Measurements from ENCODE around the gene JAKMIP2. TPM values are rescaled to one million over a fixed set of nuclear protein-coding genes. Genes with fewer than 3 reads are reported as not detected.

The JAKMIP2 gene
- total and polyA plus RNA-seq, 10 of the 15 experiments (the other 5 are each of a cell fraction or from before 2014, with no cell fraction given), result 0.51 to 1.8 (median 0.89) TPM

GRCh38 chr5:147644460-147644859 lies 138.1 kb downstream of the JAKMIP2 start:
- no peaks in the 10 kb centered on the region for H3K9me3 ChIP-seq (replicated peaks; ENCODE audit: control insufficient read depth, insufficient read depth, low read length)
- 72% methylated on average over 1 of the region's 1 CpG for WGBS (ENCODE audit: insufficient coverage, insufficient replicate concordance, low lambda C conversion rate, missing lambda C conversion rate)
- no peak overlapping the region for H3K9ac ChIP-seq (ENCODE audit: control insufficient read depth, insufficient read depth, low read length)
- CTCF ChIA-PET, result no interaction called here
- RAD21 ChIA-PET (ENCODE audit: unreplicated experiment), result no interaction called here
- no peak for DNase-seq (ENCODE audit: low read depth, low spot score)
- SMC1A ChIA-PET (ENCODE audit: uncharacterized antibody, unreplicated experiment), result no interaction called here
- in situ Hi-C loops (cut with MboI) (no loop called here), intact Hi-C loops (cut with micrococcal nuclease; ENCODE audit: unreplicated experiment) (no loop called here)
- H2AFZ ChIP-seq (ENCODE audit: control insufficient read depth, low read depth, low read length), result no peak overlapping the region
- no TSS peak for BruUV-seq (replicated peaks)
- no peaks in the 10 kb centered on the region for H3K27me3 ChIP-seq (replicated peaks in 1 of 2; ENCODE audit: control insufficient read depth in 2 of 2, insufficient read depth in 2 of 2, low read length in 1 of 2)
- FAIRE-seq, result no peak
- no peaks in the 10 kb centered on the region for H3K4me1 ChIP-seq (ENCODE audit: control insufficient read depth, insufficient read depth, low read length)
- no peak overlapping the region for H3K27ac ChIP-seq (ENCODE audit: control insufficient read depth, insufficient read depth)
- H3K4me3 ChIP-seq, result no peak overlapping the region
- no peaks in the 10 kb centered on the region for H3K79me2 ChIP-seq (ENCODE audit: control insufficient read depth, insufficient read depth, low read length)
- POLR2A ChIA-PET, result no interaction called here
- no peak overlapping the region for H3K4me2 ChIP-seq (ENCODE audit: control insufficient read depth, insufficient read depth)
- no peaks in the 10 kb centered on the region for H4K20me1 ChIP-seq (ENCODE audit: control insufficient read depth, insufficient read depth)
- H3K36me3 ChIP-seq (ENCODE audit: control insufficient read depth in 2 of 2, insufficient read depth in 2 of 2, low read length in 1 of 2), result no peaks in the 10 kb centered on the region
- ATAC-seq, result no peak
- TF ChIP-seq FOXM1 (IDR thresholded peaks at IDR 0.05; ENCODE audit: low read depth, low read length) (no peak), SMARCA5 (IDR thresholded peaks at IDR 0.05) (no peak), SUZ12 (IDR thresholded peaks at IDR 0.05; ENCODE audit: unreplicated experiment) (no peak), ZBTB40 (IDR thresholded peaks at IDR 0.05; ENCODE audit: borderline replicate concordance) (no peak), BCL3 (IDR thresholded peaks at IDR 0.05; ENCODE audit: borderline replicate concordance, insufficient read depth, low read depth, low read length, poor library complexity, severe bottlenecking) (no peak), ESRRA (IDR thresholded peaks at IDR 0.05; ENCODE audit: low read length) (no peak), CHD1 (IDR thresholded peaks at IDR 0.05; ENCODE audit: low read depth, low read length) (no peak), STAT1 (conservative IDR thresholded peaks at IDR 0.05) (no peak), ZBTB11 (CRISPR knock-in tag; IDR thresholded peaks at IDR 0.05) (no peak), JUNB (IDR thresholded peaks at IDR 0.05) (no peak), LARP7 (IDR thresholded peaks at IDR 0.05) (no peak), RELB (IDR thresholded peaks at IDR 0.05; ENCODE audit: low read depth) (no peak), HSF1 (IDR thresholded peaks at IDR 0.05; ENCODE audit: low read depth, low read length) (no peak)

Measured in GM12878 (cell line).